ENCODE data around the gene NACC1.

NACC1 gene

GRCh38 chr19:13074378-13074777 lies 43.7 kb upstream of the NACC1 start:
- TF ChIP-seq CTCF (conservative IDR thresholded peaks at IDR 0.05; ENCODE audit: low read depth, low read length), result no peak
- H3K4me3 ChIP-seq (ENCODE audit: low read depth, low read length), result no peak overlapping the region
- no peak for DNase-seq (ENCODE audit: low read depth)

- TF ChIP-seq CTCF (conservative IDR thresholded peaks at IDR 0.05; ENCODE audit: low read depth, low read length), result no peak
- DNase-seq (ENCODE audit: low read depth), result no peak
- H3K4me3 ChIP-seq (ENCODE audit: low read depth, low read length), result no peak overlapping the region
Measured at GRCh38 chr19:13076320-13076719, 41.7 kb upstream of the NACC1 start.

- no peak for DNase-seq (ENCODE audit: low read depth)
- TF ChIP-seq CTCF (conservative IDR thresholded peaks at IDR 0.05; ENCODE audit: low read depth, low read length), result no peak
- H3K4me3 ChIP-seq (ENCODE audit: low read depth, low read length), result no peak overlapping the region
Measured at GRCh38 chr19:13076787-13077186, 41.3 kb upstream of the NACC1 start.

GRCh38 chr19:13077240-13077639 lies 40.8 kb upstream of the NACC1 start:
- TF ChIP-seq CTCF (conservative IDR thresholded peaks at IDR 0.05; ENCODE audit: low read depth, low read length), result no peak
- DNase-seq (ENCODE audit: low read depth), result no peak

GRCh38 chr19:13078381-13078780 lies 39.7 kb upstream of the NACC1 start:
- no peak for DNase-seq (ENCODE audit: low read depth)
- TF ChIP-seq CTCF (conservative IDR thresholded peaks at IDR 0.05; ENCODE audit: low read depth, low read length), result no peak
- no peak overlapping the region for H3K4me3 ChIP-seq (ENCODE audit: low read depth, low read length)

More at GRCh38 chr19:13077240-13077639, 40.8 kb upstream of the NACC1 start:
- H3K4me3 ChIP-seq (ENCODE audit: low read depth, low read length), result no peak overlapping the region

- no peak for DNase-seq (ENCODE audit: low read depth)
- TF ChIP-seq CTCF (conservative IDR thresholded peaks at IDR 0.05; ENCODE audit: low read depth, low read length), result no peak
- H3K4me3 ChIP-seq (ENCODE audit: low read depth, low read length), result no peak overlapping the region
Measured at GRCh38 chr19:13078897-13079541, 39.0 kb upstream of the NACC1 start.

GRCh38 chr19:13079542-13079986 lies 38.5 kb upstream of the NACC1 start:
- no peak overlapping the region for H3K4me3 ChIP-seq (ENCODE audit: low read depth, low read length)
- peak; percentile 53 for DNase-seq (ENCODE audit: low read depth)
- TF ChIP-seq CTCF (conservative IDR thresholded peaks at IDR 0.05; ENCODE audit: low read depth, low read length), result no peak
